OCI-LY3 (cell line): ENCODE measurements around the gene MYL12B.

Source experiments
- CTCF ChIP-seq: fragments of 200-600, 300-600 bp; sonication (generic); IDR thresholded peaks from 2 replicates; pipeline ENCODE4 v1.5.1; 2014; ENCODE audit warnings: antibody characterized with exemption, low read length, low read depth
- EZH2phosphoT487 ChIP-seq: fragments of 200-600 bp; shearing (Covaris generic); IDR thresholded peaks from 2 replicates; pipeline ENCODE4 v1.6.1; 2018; ENCODE audit warnings: antibody characterized with exemption, mixed run types, low read depth

- TF ChIP-seq CTCF (no peak), EZH2phosphoT487 (no peak)
Observed at GRCh38 chr18:3260995-3261372, 949 bp upstream of the MYL12B start.
